ENCODE results near the gene ROBO1. TPM values are rescaled to one million over a fixed set of nuclear protein-coding genes. Genes with fewer than 3 reads are reported as not detected.

Gene ROBO1
- total and polyA plus RNA-seq, 2 of the 8 experiments (the other 6 are each of a cell fraction or from before 2014, with no cell fraction given), result 51.4 to 91.0 TPM

- Histone ChIP-seq H3K18ac (ENCODE audit: extremely low read depth, low read length) (no peak overlapping the region), H4K8ac (ENCODE audit: extremely low read depth, insufficient read depth, low read length) (no peak overlapping the region), H3K14ac (ENCODE audit: insufficient read length) (no peak overlapping the region), H3K4me3 (ENCODE audit: extremely low read depth in 1 of 4, insufficient read depth in 2 of 4, low read depth in 3 of 4, low read length in 4 of 4) (no peak overlapping the region), H3K36me3 (ENCODE audit: control insufficient read depth in 2 of 4, insufficient read depth in 4 of 4, low read length in 3 of 4) (no peaks in the 10 kb centered on the region), H2BK20ac (ENCODE audit: low read length) (no peak overlapping the region), H2BK12ac (ENCODE audit: low read depth, low read length) (no peak overlapping the region), H3K27me3 (replicated peaks in 1 of 4; ENCODE audit: control insufficient read depth in 3 of 4, extremely low read depth in 1 of 4, insufficient read depth in 3 of 4, low read length in 3 of 4) (no peaks in the 10 kb centered on the region), H3K4me1 (replicated peaks in 1 of 4; ENCODE audit: control insufficient read depth in 3 of 4, insufficient read depth in 4 of 4, low read length in 3 of 4) (peaks cover 0 to 5% (median 0%) of the 10 kb centered on the region in 4 experiments; a peak in 1 of 7 replicates), H3K4me2 (ENCODE audit: insufficient read depth in 1 of 2, low read depth in 2 of 2, low read length in 2 of 2) (no peak overlapping the region), H3K79me2 (ENCODE audit: control insufficient read depth in 1 of 2, insufficient read depth in 2 of 2, low read length in 2 of 2) (peaks cover 0 to 7% of the 10 kb centered on the region in 2 experiments; a peak in 2 of 4 replicates), H2AK5ac (ENCODE audit: low read depth, low read length) (no peak overlapping the region), H3K27ac (ENCODE audit: low read depth, low read length) (no peak overlapping the region), H4K20me1 (replicated peaks in 1 of 2; ENCODE audit: control insufficient read depth in 1 of 2, insufficient read depth in 2 of 2, low read length in 2 of 2) (peaks cover 0 to 9% of the 10 kb centered on the region in 2 experiments), H2BK15ac (ENCODE audit: low read length) (no peak overlapping the region), H3K9ac (replicated peaks in 1 of 4; ENCODE audit: extremely low read depth in 1 of 4, low read depth in 3 of 4, low read length in 3 of 4) (no peak overlapping the region), H3K56ac (replicated peaks; ENCODE audit: insufficient read length, low read depth, low read length) (no peak overlapping the region), H2BK5ac (ENCODE audit: low read depth, low read length) (no peak overlapping the region), H3K4ac (replicated peaks; ENCODE audit: insufficient read length, low read depth, low read length) (no peak overlapping the region), H2AFZ (ENCODE audit: low read length) (no peak overlapping the region), H3K23me2 (ENCODE audit: low read depth, low read length) (no peaks in the 10 kb centered on the region), H4K5ac (ENCODE audit: insufficient read length, low read depth, low read length) (no peak overlapping the region), H3K9me3 (ENCODE audit: insufficient read depth in 2 of 2, low read depth in 1 of 2, low read length in 1 of 2) (no peaks in the 10 kb centered on the region), H3K79me1 (ENCODE audit: low read depth, low read length) (no peaks in the 10 kb centered on the region; the same call in 1 of the 2 replicates), H2BK120ac (replicated peaks; ENCODE audit: low read depth, low read length) (no peak overlapping the region), H3K23ac (ENCODE audit: insufficient read length) (no peak overlapping the region), H4K91ac (replicated peaks; ENCODE audit: insufficient read length, low read length) (no peak overlapping the region)
- FAIRE-seq, result no peak
- WGBS, 2 experiments (ENCODE audit: extremely low coverage in 1 of 2, insufficient coverage in 1 of 2, insufficient read length in 1 of 2, insufficient replicate concordance in 2 of 2, low coverage in 1 of 2, low lambda C conversion rate in 2 of 2, missing lambda C conversion rate in 1 of 2), result 55% methylated on average over 2 of the region's 2 CpGs; no CpG with 5 or more reads in 1 of the 2 experiments
- DNase-seq (ENCODE audit: low read depth in 1 of 2, low spot score in 2 of 2), result no peak
- CTCF ChIA-PET (ENCODE audit: partially characterized antibody), result no interaction called here
- POLR2A ChIA-PET (ENCODE audit: partially characterized antibody), result no interaction called here
- TF ChIP-seq RAD21 (IDR thresholded peaks at IDR 0.05 in 1 of 2, conservative IDR thresholded peaks at IDR 0.05 in 1 of 2; ENCODE audit: low read depth in 2 of 2, low read length in 2 of 2) (no peak), NRF1 (IDR thresholded peaks at IDR 0.05; ENCODE audit: low read depth, low read length) (no peak), CTCF (IDR thresholded peaks at IDR 0.05; ENCODE audit: control extremely low read depth in 1 of 3, insufficient read depth in 1 of 3, low read depth in 1 of 3, low read length in 3 of 3) (no peak), CHD1 (IDR thresholded peaks at IDR 0.05; ENCODE audit: low read depth, low read length) (no peak), SIRT6 (IDR thresholded peaks at IDR 0.05; ENCODE audit: low read length) (no peak), MAFK (IDR thresholded peaks at IDR 0.05; ENCODE audit: low read depth, low read length) (no peak), KDM4A (IDR thresholded peaks at IDR 0.05; ENCODE audit: low read depth, low read length, severe bottlenecking) (no peak), POLR2A (IDR thresholded peaks at IDR 0.05; ENCODE audit: control extremely low read depth in 1 of 2, low read depth in 2 of 2, low read length in 2 of 2) (no peak), TCF12 (IDR thresholded peaks at IDR 0.05; ENCODE audit: low read depth, low read length) (no peak), POU5F1 (IDR thresholded peaks at IDR 0.05; ENCODE audit: low read depth, low read length) (no peak), SP4 (IDR thresholded peaks at IDR 0.05; ENCODE audit: low read length) (no peak), SP2 (IDR thresholded peaks at IDR 0.05; ENCODE audit: low read length) (no peak), EP300 (IDR thresholded peaks at IDR 0.05; ENCODE audit: borderline replicate concordance in 1 of 2, low read depth in 2 of 2, low read length in 2 of 2) (no peak)
Measured at GRCh38 chr3:78913711-78914110, 854.1 kb downstream of the ROBO1 start.
